Measurements from ENCODE around the gene TNIP3. TPM values are rescaled to one million over a fixed set of nuclear protein-coding genes. Genes with fewer than 3 reads are reported as not detected.

Gene TNIP3
- total RNA-seq, 4 donors from 2014 or later, result 0.48 TPM; not detected in 3

- no peaks in the 10 kb centered on the region for H3K9me3 ChIP-seq
- H3K4me1 ChIP-seq, result no peaks in the 10 kb centered on the region
- intact Hi-C loops (cut with DNase I; ENCODE audit: low total_unique reads), result no loop called here
- H3K4me3 ChIP-seq, result no peak overlapping the region
- TF ChIP-seq CTCF (IDR thresholded peaks at IDR 0.05) (no peak), POLR2A (IDR thresholded peaks at IDR 0.05) (no peak)
- DNase-seq, result no peak
- H3K27me3 ChIP-seq, result no peaks in the 10 kb centered on the region
- no peaks in the 10 kb centered on the region for H3K36me3 ChIP-seq
- H3K27ac ChIP-seq, result no peak overlapping the region
These were observed 18.7 kb downstream of the TNIP3 start for GRCh38 chr4:121145430-121145829.

- Histone ChIP-seq H3K4me3 (no peak overlapping the region), H3K4me1 (no peaks in the 10 kb centered on the region), H3K9me3 (no peaks in the 10 kb centered on the region), H3K36me3 (no peaks in the 10 kb centered on the region), H3K27me3 (no peaks in the 10 kb centered on the region), H3K27ac (no peak overlapping the region)
- no peak for TF ChIP-seq POLR2A (IDR thresholded peaks at IDR 0.05)
- no peak for TF ChIP-seq CTCF (IDR thresholded peaks at IDR 0.05)
- intact Hi-C loops (cut with DNase I; ENCODE audit: low total_unique reads), result no loop called here
- DNase-seq, result no peak
These were observed 20.1 kb downstream of the TNIP3 start for GRCh38 chr4:121144021-121144420.

- Histone ChIP-seq H3K27me3 (no peaks in the 10 kb centered on the region), H3K36me3 (no peaks in the 10 kb centered on the region), H3K9me3 (no peaks in the 10 kb centered on the region), H3K4me3 (no peak overlapping the region), H3K4me1 (no peaks in the 10 kb centered on the region), H3K27ac (no peak overlapping the region)
- TF ChIP-seq POLR2A (IDR thresholded peaks at IDR 0.05), result no peak
- TF ChIP-seq CTCF (IDR thresholded peaks at IDR 0.05), result no peak
- intact Hi-C loops (cut with DNase I; ENCODE audit: low total_unique reads), result no loop called here
- DNase-seq, result no peak
These were observed 21.0 kb downstream of the TNIP3 start for GRCh38 chr4:121143131-121143530.

- no peak for DNase-seq
- no peak overlapping the region for H3K4me3 ChIP-seq
- H3K36me3 ChIP-seq, result no peaks in the 10 kb centered on the region
- TF ChIP-seq CTCF (IDR thresholded peaks at IDR 0.05) (no peak), POLR2A (IDR thresholded peaks at IDR 0.05) (no peak)
- no peaks in the 10 kb centered on the region for H3K27me3 ChIP-seq
- H3K4me1 ChIP-seq, result no peaks in the 10 kb centered on the region
- no peaks in the 10 kb centered on the region for H3K9me3 ChIP-seq
- intact Hi-C loops (cut with DNase I; ENCODE audit: low total_unique reads), result no loop called here
- no peak overlapping the region for H3K27ac ChIP-seq
These were observed 23.2 kb downstream of the TNIP3 start for GRCh38 chr4:121140716-121141460.

- no peaks in the 10 kb centered on the region for H3K4me1 ChIP-seq
- H3K9me3 ChIP-seq, result no peaks in the 10 kb centered on the region
- DNase-seq, result no peak
- no peak for TF ChIP-seq POLR2A (IDR thresholded peaks at IDR 0.05)
- no peak for TF ChIP-seq CTCF (IDR thresholded peaks at IDR 0.05)
- no peaks in the 10 kb centered on the region for H3K27me3 ChIP-seq
- no peaks in the 10 kb centered on the region for H3K36me3 ChIP-seq
- no peak overlapping the region for H3K4me3 ChIP-seq
- no peak overlapping the region for H3K27ac ChIP-seq
- intact Hi-C loops (cut with DNase I; ENCODE audit: low total_unique reads), result no loop called here
These were observed 24.4 kb downstream of the TNIP3 start for GRCh38 chr4:121139533-121140222.
